ENCODE results near the gene RFLNA.

DNA sequence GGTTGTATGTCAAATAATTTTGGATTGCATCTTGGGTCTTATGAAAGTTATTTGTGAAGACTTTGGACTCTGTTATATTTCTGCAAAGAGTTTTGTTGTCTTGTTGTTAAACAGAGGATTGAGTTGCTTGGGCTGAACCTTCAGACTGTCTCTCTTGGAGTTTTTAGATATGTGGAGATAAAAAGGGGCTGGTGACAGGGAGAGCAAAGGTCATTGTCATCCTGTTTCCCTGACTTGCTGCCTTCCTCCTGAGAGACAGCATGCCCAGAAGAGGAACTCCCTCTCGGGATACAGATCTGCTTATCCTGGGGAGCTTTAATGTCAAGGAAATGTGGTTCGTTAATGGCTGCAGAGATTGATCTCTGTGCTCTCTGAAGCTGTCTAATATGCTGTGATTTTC, 47.6 kb upstream of the RFLNA start:
- TF ChIP-seq TAF1 (IDR thresholded peaks at IDR 0.05; ENCODE audit: borderline replicate concordance, insufficient read depth, low read length) (no peak), SIN3A (IDR thresholded peaks at IDR 0.05; ENCODE audit: borderline replicate concordance, insufficient read depth, low read length) (no peak)
- TF ChIP-seq, protein P1, sequence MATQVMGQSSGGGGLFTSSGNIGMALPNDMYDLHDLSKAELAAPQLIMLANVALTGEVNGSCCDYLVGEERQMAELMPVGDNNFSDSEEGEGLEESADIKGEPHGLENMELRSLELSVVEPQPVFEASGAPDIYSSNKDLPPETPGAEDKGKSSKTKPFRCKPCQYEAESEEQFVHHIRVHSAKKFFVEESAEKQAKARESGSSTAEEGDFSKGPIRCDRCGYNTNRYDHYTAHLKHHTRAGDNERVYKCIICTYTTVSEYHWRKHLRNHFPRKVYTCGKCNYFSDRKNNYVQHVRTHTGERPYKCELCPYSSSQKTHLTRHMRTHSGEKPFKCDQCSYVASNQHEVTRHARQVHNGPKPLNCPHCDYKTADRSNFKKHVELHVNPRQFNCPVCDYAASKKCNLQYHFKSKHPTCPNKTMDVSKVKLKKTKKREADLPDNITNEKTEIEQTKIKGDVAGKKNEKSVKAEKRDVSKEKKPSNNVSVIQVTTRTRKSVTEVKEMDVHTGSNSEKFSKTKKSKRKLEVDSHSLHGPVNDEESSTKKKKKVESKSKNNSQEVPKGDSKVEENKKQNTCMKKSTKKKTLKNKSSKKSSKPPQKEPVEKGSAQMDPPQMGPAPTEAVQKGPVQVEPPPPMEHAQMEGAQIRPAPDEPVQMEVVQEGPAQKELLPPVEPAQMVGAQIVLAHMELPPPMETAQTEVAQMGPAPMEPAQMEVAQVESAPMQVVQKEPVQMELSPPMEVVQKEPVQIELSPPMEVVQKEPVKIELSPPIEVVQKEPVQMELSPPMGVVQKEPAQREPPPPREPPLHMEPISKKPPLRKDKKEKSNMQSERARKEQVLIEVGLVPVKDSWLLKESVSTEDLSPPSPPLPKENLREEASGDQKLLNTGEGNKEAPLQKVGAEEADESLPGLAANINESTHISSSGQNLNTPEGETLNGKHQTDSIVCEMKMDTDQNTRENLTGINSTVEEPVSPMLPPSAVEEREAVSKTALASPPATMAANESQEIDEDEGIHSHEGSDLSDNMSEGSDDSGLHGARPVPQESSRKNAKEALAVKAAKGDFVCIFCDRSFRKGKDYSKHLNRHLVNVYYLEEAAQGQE (IDR thresholded peaks at IDR 0.05; ENCODE audit: insufficient read depth in 1 of 2, low read depth in 2 of 2, low read length in 2 of 2) = no peak

Data from PFSK-1 (cell line).